Stimulated activated CD4-positive, alpha-beta T cell treated with anti-CD3 and anti-CD28 coated beads, Interleukin-1b, Interleukin-23, amount 100 ng/mL, for 4 hours (primary cell): ENCODE measurements around the gene LRRC52.

Experiments
- DNase-seq, 2 donors: peaks; one replicate each; pipeline ENCODE4 v3.0.0-alpha.2; 2020; ENCODE audit warnings: low read depth in 2 of 2

The LRRC52 gene

GRCh38 chr1:165537356-165538109, 6.3 kb upstream of the LRRC52 start:
- no peak for DNase-seq

GRCh38 chr1:165539306-165539705, 4.5 kb upstream of the LRRC52 start:
- no peak for DNase-seq

- DNase-seq = no peak
Measured at GRCh38 chr1:165539908-165540307, 3.9 kb upstream of the LRRC52 start.

GRCh38 chr1:165542015-165542631, 1.7 kb upstream of the LRRC52 start:
- DNase-seq = no peak

- no peak for DNase-seq
Measured at GRCh38 chr1:165542647-165543046, 1.2 kb upstream of the LRRC52 start.

GRCh38 chr1:165544996-165545395, 1.2 kb downstream of the LRRC52 start:
- no peak for DNase-seq

- no peak for DNase-seq
Measured at GRCh38 chr1:165545974-165546373, 2.2 kb downstream of the LRRC52 start.

GRCh38 chr1:165549973-165550372, 6.2 kb downstream of the LRRC52 start:
- no peak for DNase-seq

- DNase-seq = no peak
Measured at GRCh38 chr1:165551469-165551868, 7.7 kb downstream of the LRRC52 start.

GRCh38 chr1:165560883-165561656, 17.3 kb downstream of the LRRC52 start:
- no peak for DNase-seq

GRCh38 chr1:165562571-165562970, 18.8 kb downstream of the LRRC52 start:
- DNase-seq = no peak

GRCh38 chr1:165563551-165563950, 19.8 kb downstream of the LRRC52 start:
- DNase-seq = no peak

- DNase-seq = no peak
Measured at GRCh38 chr1:165564561-165564960, 20.8 kb downstream of the LRRC52 start.

GRCh38 chr1:165565751-165566490, 22.1 kb downstream of the LRRC52 start:
- no peak for DNase-seq

- DNase-seq = no peak
Measured at GRCh38 chr1:165570078-165570477, 26.3 kb downstream of the LRRC52 start.

GRCh38 chr1:165573787-165574186, 30.0 kb downstream of the LRRC52 start:
- DNase-seq = no peak

GRCh38 chr1:165574295-165574694, 30.5 kb downstream of the LRRC52 start:
- no peak for DNase-seq

- DNase-seq = no peak
Measured at GRCh38 chr1:165575468-165576099, 31.8 kb downstream of the LRRC52 start.

GRCh38 chr1:165576536-165576935, 32.7 kb downstream of the LRRC52 start:
- DNase-seq = no peak

GRCh38 chr1:165577707-165578106, 33.9 kb downstream of the LRRC52 start:
- DNase-seq = no peak
